K562 (cell line): ENCODE measurements around the gene PRSS53. TPM values are rescaled to one million over a fixed set of nuclear protein-coding genes. Genes with fewer than 3 reads are reported as not detected.
A peak's percentile ranks its signal among the peaks of the same experiment; 100 is the strongest.

Experiments
- ARHGAP35 ChIP-seq: fragments of 450-650 bp; IDR thresholded peaks from 2 replicates; pipeline ENCODE4 v1.6.1; 2018; ENCODE audit not compliant: partially characterized antibody
- ELK3 ChIP-seq: fragments of 450-650 bp; formaldehyde crosslinking; IDR thresholded peaks from 2 replicates; pipeline ENCODE4 v1.4.0; 2020; ENCODE audit warnings: mild to moderate bottlenecking
- ETV6 ChIP-seq, 3 experiments: fragments of 150-350 bp in 1 of 3; sonication (generic) in 1 of 3; formaldehyde crosslinking in 1 of 3; IDR thresholded peaks; 2 replicates each; pipeline versions ENCODE4 v1.6.1 to v1.8.0; 2014 to 2022; ENCODE audit warnings: borderline replicate concordance in 2 of 3, low read depth in 2 of 3, antibody characterized with exemption in 1 of 3, low read length in 1 of 3, mild to moderate bottlenecking in 1 of 3, missing genetic modification reagents in 1 of 3
- HIVEP1 ChIP-seq: fragments of 250-450 bp; sonication (Bioruptor Pico); IDR thresholded peaks from 2 replicates; pipeline ENCODE4 v1.4.0; 2020; ENCODE audit warnings: mild to moderate bottlenecking
- HNRNPLL ChIP-seq: fragments of 200-400 bp; formaldehyde crosslinking; IDR thresholded peaks from 2 replicates; pipeline ENCODE4 v1.6.1; 2017; ENCODE audit warnings: low read length, low read depth, mild to moderate bottlenecking; ENCODE audit not compliant: poor library complexity, severe bottlenecking
- NKRF ChIP-seq: fragments of 450-650 bp; IDR thresholded peaks from 2 replicates; pipeline ENCODE4 v1.6.1; 2016; ENCODE audit warnings: borderline replicate concordance
- NR2C2 ChIP-seq, 2 experiments: fragments of 200-800 bp in 1 of 2; sonication (Bioruptor generic) in 1 of 2; sonication (generic) in 1 of 2; formaldehyde crosslinking in 1 of 2; IDR thresholded peaks; 2 replicates each; pipeline versions ENCODE4 v1.6.1 to v1.8.0; 2016 to 2022; ENCODE audit warnings: mild to moderate bottlenecking in 1 of 2, missing compliant biosample characterization in 1 of 2, missing genetic modification characterization in 1 of 2, missing genetic modification reagents in 1 of 2
- POLR2AphosphoS5 ChIP-seq: IDR thresholded peaks from 2 replicates; pipeline ENCODE4 v1.6.1; 2011; ENCODE audit warnings: mild to moderate bottlenecking, low read depth, low read length, moderate library complexity; ENCODE audit not compliant: control insufficient read depth, insufficient read depth
- RHOXF2B ChIP-seq: fragments of 250-450 bp; sonication (Bioruptor Pico); conservative IDR thresholded peaks from 2 replicates; pipeline ENCODE4 v1.5.1; 2021
- TFAP4 ChIP-seq: sonication (generic); formaldehyde crosslinking; IDR thresholded peaks from 2 replicates; pipeline ENCODE4 v1.8.0; 2022; ENCODE audit warnings: missing genetic modification reagents, mild to moderate bottlenecking, moderate library complexity, borderline replicate concordance
- ZFP30 ChIP-seq: fragments of 250-450 bp; sonication (Bioruptor Pico); IDR thresholded peaks from 2 replicates; pipeline ENCODE4 v1.8.0; 2022; ENCODE audit warnings: moderate library complexity, mild to moderate bottlenecking, inconsistent platforms, borderline replicate concordance
- ZFP36 ChIP-seq: fragments of 150-350 bp; IDR thresholded peaks from 2 replicates; pipeline ENCODE4 v1.6.1; 2018; ENCODE audit warnings: low read length, low read depth; ENCODE audit not compliant: partially characterized antibody
- ZNF174 ChIP-seq: fragments of 250-450 bp; sonication (Bioruptor Pico); IDR thresholded peaks from 2 replicates; pipeline ENCODE4 v1.4.0; 2020; ENCODE audit warnings: mild to moderate bottlenecking
- ZNF217 ChIP-seq: sonication (generic); formaldehyde crosslinking; IDR thresholded peaks from 2 replicates; pipeline ENCODE4 v1.8.0; 2022; ENCODE audit warnings: mild to moderate bottlenecking, missing genetic modification reagents
- ZNF311 ChIP-seq: fragments of 250-450 bp; sonication (Bioruptor Pico); IDR thresholded peaks from 2 replicates; pipeline ENCODE4 v1.4.0; 2020; ENCODE audit warnings: mild to moderate bottlenecking, moderate library complexity
- ZNF561 ChIP-seq: fragments of 450-650 bp; formaldehyde crosslinking; conservative IDR thresholded peaks from 2 replicates; pipeline ENCODE4 v1.4.0; 2020; ENCODE audit warnings: mild to moderate bottlenecking, moderate library complexity
- ZNF79 ChIP-seq: fragments of 250-450 bp; sonication (Bioruptor Pico); IDR thresholded peaks from 2 replicates; pipeline ENCODE4 v1.4.0; 2020; ENCODE audit warnings: low read depth, mild to moderate bottlenecking, moderate library complexity
- polyA plus RNA-seq, 8 experiments: library from polyadenylated mRNA; depleted of rRNA in 4 of 8; stranded (reverse) in 5 of 8; unstranded in 3 of 8; fragments of >200 nt; fragmentation: Nextera tagmentation in 2 of 8; fragmentation: Illumina TruSeq in 1 of 8; extraction: Ambion mirVana in 2 of 8; extraction: Trizol in 1 of 8; gene quantifications; 2 replicates each; pipeline versions ENCODE4 v1.2.1 to v1.2.3, GENCODE V29; 2011 to 2014; ENCODE audit warnings: inconsistent platforms in 1 of 8, missing spikeins in 1 of 8
- total RNA-seq, 7 experiments: library from RNA; depleted of rRNA in 6 of 7; stranded (reverse); fragments of >200 nt in 6 of 7; fragmentation: Illumina TruSeq in 2 of 7; extraction: Trizol in 2 of 7; gene quantifications; 2 replicates each; pipeline versions ENCODE4 v1.2.1 to v1.2.3, GENCODE V29; 2011 to 2021; ENCODE audit warnings: low replicate concordance in 1 of 7
- TF ChIP-seq, protein P1 (sequence below): fragments of 450-650 bp; formaldehyde crosslinking; IDR thresholded peaks from 2 replicates; pipeline ENCODE4 v1.4.0; 2020; ENCODE audit warnings: mild to moderate bottlenecking, moderate library complexity
- TF ChIP-seq, protein P2 (sequence below), 2 experiments: fragments of 450-650 bp; IDR thresholded peaks; 2 replicates each; pipeline ENCODE4 v1.6.1; 2016

The PRSS53 gene
- total and polyA plus RNA-seq, 9 of the 15 experiments (the other 6 are each of a cell fraction or from before 2014, with no cell fraction given): 0.40 to 1.9 (median 0.78) TPM; not detected in 2

DNA sequence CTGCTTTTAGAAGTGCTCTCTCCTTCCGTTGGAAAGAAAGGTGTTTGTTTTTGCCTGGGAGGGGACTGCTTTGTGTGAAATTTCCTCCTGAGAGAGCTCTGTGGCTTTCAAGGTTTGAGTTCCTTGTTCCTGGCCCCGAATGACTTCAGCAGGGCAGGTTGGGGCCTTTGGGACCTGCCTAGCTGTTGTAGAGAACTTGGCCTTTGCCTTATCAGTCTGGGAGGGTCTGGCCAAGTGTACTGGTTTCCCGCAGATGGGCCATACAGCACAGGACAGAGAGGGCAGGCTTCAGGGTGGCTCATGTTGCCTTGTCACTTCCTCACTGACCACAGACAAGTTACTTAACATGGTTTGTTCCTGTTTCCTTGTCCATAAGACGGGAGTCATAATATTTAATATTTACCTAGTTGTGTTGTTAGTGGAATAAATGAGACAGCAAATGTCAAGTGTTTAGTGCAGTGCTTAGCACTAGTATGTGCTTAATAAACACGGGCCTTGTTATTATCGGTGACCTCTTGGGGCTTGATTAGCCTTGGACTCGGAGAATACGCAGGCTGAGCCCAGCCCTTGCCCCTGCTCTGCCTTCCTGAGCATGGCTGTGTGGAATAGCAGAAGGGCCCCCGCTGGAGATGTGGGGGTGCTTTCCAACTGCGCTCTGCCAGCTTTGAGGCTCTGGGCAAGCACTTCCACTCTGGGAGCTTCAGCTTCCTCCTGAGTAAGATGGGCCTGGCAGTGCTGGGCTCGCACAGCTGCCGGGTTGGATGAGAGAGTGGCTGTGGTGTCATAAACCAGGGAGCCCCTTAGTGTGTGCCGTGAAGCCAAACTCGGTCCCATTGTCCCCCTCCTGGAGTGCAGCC is 40.2 kb upstream of the PRSS53 start (continued):
- TF ChIP-seq NR2C2 (CRISPR knock-in tag; IDR thresholded peaks at IDR 0.05): no peak
- TF ChIP-seq NR2C2 (tag; IDR thresholded peaks at IDR 0.05): peak; percentile 76
- no peak for TF ChIP-seq ZNF311 (CRISPR knock-in tag)
- TF ChIP-seq ARHGAP35: no peak
- TF ChIP-seq ZFP36: no peak
- TF ChIP-seq ZNF174 (CRISPR knock-in tag): no peak
- no peak for TF ChIP-seq ELK3 (CRISPR knock-in tag)
- TF ChIP-seq ZNF561: no peak
- peak; percentile 51; the same call in 1 of the 2 replicates for TF ChIP-seq TFAP4 (CRISPR knock-in tag)
- TF ChIP-seq, protein P1, sequence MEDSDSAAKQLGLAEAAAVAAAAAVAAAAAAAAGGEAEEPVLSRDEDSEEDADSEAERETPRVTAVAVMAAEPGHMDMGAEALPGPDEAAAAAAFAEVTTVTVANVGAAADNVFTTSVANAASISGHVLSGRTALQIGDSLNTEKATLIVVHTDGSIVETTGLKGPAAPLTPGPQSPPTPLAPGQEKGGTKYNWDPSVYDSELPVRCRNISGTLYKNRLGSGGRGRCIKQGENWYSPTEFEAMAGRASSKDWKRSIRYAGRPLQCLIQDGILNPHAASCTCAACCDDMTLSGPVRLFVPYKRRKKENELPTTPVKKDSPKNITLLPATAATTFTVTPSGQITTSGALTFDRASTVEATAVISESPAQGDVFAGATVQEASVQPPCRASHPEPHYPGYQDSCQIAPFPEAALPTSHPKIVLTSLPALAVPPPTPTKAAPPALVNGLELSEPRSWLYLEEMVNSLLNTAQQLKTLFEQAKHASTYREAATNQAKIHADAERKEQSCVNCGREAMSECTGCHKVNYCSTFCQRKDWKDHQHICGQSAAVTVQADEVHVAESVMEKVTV (CRISPR knock-in tag): no peak
- TF ChIP-seq NKRF: no peak
- no peak for TF ChIP-seq HIVEP1 (CRISPR knock-in tag)
- TF ChIP-seq POLR2AphosphoS5: no peak
- TF ChIP-seq, protein P2, sequence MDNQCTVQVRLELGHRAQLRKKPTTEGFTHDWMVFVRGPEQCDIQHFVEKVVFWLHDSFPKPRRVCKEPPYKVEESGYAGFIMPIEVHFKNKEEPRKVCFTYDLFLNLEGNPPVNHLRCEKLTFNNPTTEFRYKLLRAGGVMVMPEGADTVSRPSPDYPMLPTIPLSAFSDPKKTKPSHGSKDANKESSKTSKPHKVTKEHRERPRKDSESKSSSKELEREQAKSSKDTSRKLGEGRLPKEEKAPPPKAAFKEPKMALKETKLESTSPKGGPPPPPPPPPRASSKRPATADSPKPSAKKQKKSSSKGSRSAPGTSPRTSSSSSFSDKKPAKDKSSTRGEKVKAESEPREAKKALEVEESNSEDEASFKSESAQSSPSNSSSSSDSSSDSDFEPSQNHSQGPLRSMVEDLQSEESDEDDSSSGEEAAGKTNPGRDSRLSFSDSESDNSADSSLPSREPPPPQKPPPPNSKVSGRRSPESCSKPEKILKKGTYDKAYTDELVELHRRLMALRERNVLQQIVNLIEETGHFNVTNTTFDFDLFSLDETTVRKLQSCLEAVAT (IDR thresholded peaks at IDR 0.05): no peak
- no peak for TF ChIP-seq ZFP30 (CRISPR knock-in tag)
- no peak for TF ChIP-seq RHOXF2B (CRISPR knock-in tag)
- no peak for TF ChIP-seq ZNF217 (CRISPR knock-in tag)
- no peak for TF ChIP-seq HNRNPLL
- peak in 1 of 2 experiments; percentile 81; a peak in 1 of 4 replicates for TF ChIP-seq ETV6 (IDR thresholded peaks at IDR 0.05; ENCODE audit: borderline replicate concordance in 1 of 2, low read depth in 2 of 2, low read length in 1 of 2)
- TF ChIP-seq ETV6 (CRISPR knock-in tag; IDR thresholded peaks at IDR 0.05; ENCODE audit: borderline replicate concordance): no peak
- no peak for TF ChIP-seq ZNF79
